Body of pancreas (tissue), 4 donors: ENCODE measurements around the gene NPAT. TPM values are rescaled to one million over a fixed set of nuclear protein-coding genes. Genes with fewer than 3 reads are reported as not detected.

Experiments
- ATAC-seq: fragments of 150-250 bp; one replicate; pipeline ENCODE4 v1.9.1; 2016
- DNase-seq, 4 donors: peaks; one replicate each; pipeline ENCODE4 v3.0.0-alpha.2; 2019
- H3K27ac ChIP-seq, 4 donors: fragments of 200-600 bp; sonication (generic); 1 replicate in 3 of 4; 2 replicates in 1 of 4; pipeline versions ENCODE4 v1.5.1 to v1.6.1; 2016 to 2019; ENCODE audit warnings: mild to moderate bottlenecking in 1 of 4, mixed read lengths in 1 of 4, moderate library complexity in 1 of 4
- H3K27me3 ChIP-seq, 2 donors: fragments of 200-600 bp; sonication (generic); one replicate each; pipeline ENCODE4 v1.6.0; 2016; ENCODE audit warnings: mild to moderate bottlenecking in 1 of 2
- H3K36me3 ChIP-seq, 2 donors: fragments of 200-600 bp; sonication (generic); replicated peaks in 1 of 2; 2 replicates each; pipeline ENCODE4 v1.5.1; 2016; ENCODE audit warnings: low read depth in 2 of 2; ENCODE audit not compliant: insufficient read depth in 1 of 2
- H3K4me1 ChIP-seq: fragments of 200-600 bp; sonication (generic); one replicate; pipeline ENCODE4 v1.6.0; 2016
- H3K4me3 ChIP-seq, 2 donors: fragments of 200-600 bp; sonication (generic); 1 replicate in 1 of 2; 2 replicates in 1 of 2; pipeline ENCODE4 v1.5.1; 2016 to 2019
- H3K9me3 ChIP-seq, 3 donors: fragments of 200-600 bp; sonication (generic); 1 replicate in 2 of 3; 2 replicates in 1 of 3; pipeline ENCODE4 v1.5.1; 2016
- POLR2A ChIP-seq, 3 donors: fragments of 450-650 bp; IDR thresholded peaks; one replicate each; pipeline ENCODE4 v1.6.1; 2016; ENCODE audit warnings: antibody characterized with exemption in 3 of 3, mild to moderate bottlenecking in 2 of 3
- WGBS, 2 donors: methylation state at CpG; one replicate each; pipeline ENCODE4 v1.1.5; 2017; 5-methylcytosine and 5-hydroxymethylcytosine counted together
- intact Hi-C: fragments of 100-400 bp; cut with DNase I; formaldehyde crosslinking; loops from one replicate; pipeline ENCODE4 v1.15.1; 2023
- total RNA-seq, 2 donors: library from RNA; depleted of rRNA; stranded (reverse); fragments of >200 nt; gene quantifications; one replicate each; pipeline ENCODE4 v1.1.0, GENCODE V29; 2016
- TF ChIP-seq, protein P1 (sequence below), 7 experiments: fragments of 450-650 bp in 4 of 7; fragments of 200-600 bp in 3 of 7; sonication (generic) in 3 of 7; IDR thresholded peaks; one replicate each; pipeline ENCODE4 v1.5.1; 2016 to 2019; ENCODE audit warnings: antibody characterized with exemption in 7 of 7

The NPAT gene
- total RNA-seq = 10 to 100 TPM in 1 of 2 donors, 1 to 10 TPM in 1; 8.6 to 12.2 TPM

DNA sequence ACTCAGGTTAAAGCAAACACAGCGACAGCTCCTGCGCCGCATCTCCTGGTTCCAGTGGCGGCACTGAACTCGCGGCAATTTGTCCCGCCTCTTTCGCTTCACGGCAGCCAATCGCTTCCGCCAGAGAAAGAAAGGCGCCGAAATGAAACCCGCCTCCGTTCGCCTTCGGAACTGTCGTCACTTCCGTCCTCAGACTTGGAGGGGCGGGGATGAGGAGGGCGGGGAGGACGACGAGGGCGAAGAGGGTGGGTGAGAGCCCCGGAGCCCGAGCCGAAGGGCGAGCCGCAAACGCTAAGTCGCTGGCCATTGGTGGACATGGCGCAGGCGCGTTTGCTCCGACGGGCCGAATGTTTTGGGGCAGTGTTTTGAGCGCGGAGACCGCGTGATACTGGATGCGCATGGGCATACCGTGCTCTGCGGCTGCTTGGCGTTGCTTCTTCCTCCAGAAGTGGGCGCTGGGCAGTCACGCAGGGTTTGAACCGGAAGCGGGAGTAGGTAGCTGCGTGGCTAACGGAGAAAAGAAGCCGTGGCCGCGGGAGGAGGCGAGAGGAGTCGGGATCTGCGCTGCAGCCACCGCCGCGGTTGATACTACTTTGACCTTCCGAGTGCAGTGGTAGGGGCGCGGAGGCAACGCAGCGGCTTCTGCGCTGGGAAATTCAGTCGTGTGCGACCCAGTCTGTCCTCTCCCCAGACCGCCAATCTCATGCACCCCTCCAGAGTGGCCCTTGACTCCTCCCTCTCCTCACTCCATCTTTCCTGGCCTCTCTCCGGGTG, at the start of gene NPAT, which contains the start of gene ATM:
Gene NPAT (minus strand): TSS at position 65 of the 774 bp plus-strand sequence. CDS start 102 bp downstream, outside the sequence.
Gene ATM (plus strand): TSS at position 494 of the 774 bp plus-strand sequence. CDS start 4,558 bp downstream, outside the sequence.
- ATAC-seq = peak; percentile 96
- 0 to 1% methylated on average over 53 to 70 of the region's 70 CpGs for WGBS, 2 donors
- Histone ChIP-seq H3K4me1 (peaks cover 45% of the 10 kb centered on the region), H3K9me3 (no peaks in the 10 kb centered on the region), H3K36me3 (no peaks in the 10 kb centered on the region), H3K27me3 (no peaks in the 10 kb centered on the region), H3K27ac (peak within 1 kb of the TSS; percentile 87 to 96 (median 90)), H3K4me3 (peak within 1 kb of the TSS; percentile 75 to 87)
- intact Hi-C loops = no loop called here
- DNase-seq = peak; percentile 99
- peak; percentile 45 to 97 (median 93) for TF ChIP-seq POLR2A (IDR thresholded peaks at IDR 0.05)
- TF ChIP-seq, protein P1, sequence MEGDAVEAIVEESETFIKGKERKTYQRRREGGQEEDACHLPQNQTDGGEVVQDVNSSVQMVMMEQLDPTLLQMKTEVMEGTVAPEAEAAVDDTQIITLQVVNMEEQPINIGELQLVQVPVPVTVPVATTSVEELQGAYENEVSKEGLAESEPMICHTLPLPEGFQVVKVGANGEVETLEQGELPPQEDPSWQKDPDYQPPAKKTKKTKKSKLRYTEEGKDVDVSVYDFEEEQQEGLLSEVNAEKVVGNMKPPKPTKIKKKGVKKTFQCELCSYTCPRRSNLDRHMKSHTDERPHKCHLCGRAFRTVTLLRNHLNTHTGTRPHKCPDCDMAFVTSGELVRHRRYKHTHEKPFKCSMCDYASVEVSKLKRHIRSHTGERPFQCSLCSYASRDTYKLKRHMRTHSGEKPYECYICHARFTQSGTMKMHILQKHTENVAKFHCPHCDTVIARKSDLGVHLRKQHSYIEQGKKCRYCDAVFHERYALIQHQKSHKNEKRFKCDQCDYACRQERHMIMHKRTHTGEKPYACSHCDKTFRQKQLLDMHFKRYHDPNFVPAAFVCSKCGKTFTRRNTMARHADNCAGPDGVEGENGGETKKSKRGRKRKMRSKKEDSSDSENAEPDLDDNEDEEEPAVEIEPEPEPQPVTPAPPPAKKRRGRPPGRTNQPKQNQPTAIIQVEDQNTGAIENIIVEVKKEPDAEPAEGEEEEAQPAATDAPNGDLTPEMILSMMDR (IDR thresholded peaks at IDR 0.05) = peak; percentile 47 to 92 (median 84)

DNA sequence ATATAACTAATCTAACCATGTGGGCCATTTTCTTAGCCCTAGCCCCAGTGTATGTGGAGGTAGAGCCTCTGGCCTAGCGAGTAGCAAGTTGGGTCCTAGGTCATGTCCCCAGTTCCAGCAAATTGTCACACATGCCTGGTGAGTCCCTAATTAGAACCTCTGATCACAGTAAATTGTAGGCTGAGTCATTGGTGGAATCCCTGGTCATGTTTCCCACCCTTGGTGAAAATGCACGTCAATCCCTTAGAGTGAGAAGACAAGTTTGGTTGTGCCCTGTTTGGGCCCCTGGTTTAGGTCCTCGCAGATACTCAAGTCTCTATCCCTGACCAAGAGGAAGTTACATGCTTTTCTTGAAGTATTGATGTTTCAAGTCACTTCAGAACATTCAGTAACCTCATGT, 47.1 kb upstream of the NPAT start:
- DNase-seq = no peak
- H3K4me1 ChIP-seq = no peaks in the 10 kb centered on the region
- no peaks in the 10 kb centered on the region for H3K9me3 ChIP-seq
- TF ChIP-seq POLR2A (IDR thresholded peaks at IDR 0.05) = no peak
- TF ChIP-seq, protein P1 (IDR thresholded peaks at IDR 0.05) = no peak
- no peaks in the 10 kb centered on the region for H3K27me3 ChIP-seq
- no peak for ATAC-seq
- no peak overlapping the region for H3K27ac ChIP-seq
- peaks cover 0 to 14% of the 10 kb centered on the region in 2 donors for H3K36me3 ChIP-seq
- H3K4me3 ChIP-seq = no peak overlapping the region
- 90 to 93% methylated on average over 3 of the region's 3 CpGs for WGBS, 2 donors
- intact Hi-C loops = no loop called here

DNA sequence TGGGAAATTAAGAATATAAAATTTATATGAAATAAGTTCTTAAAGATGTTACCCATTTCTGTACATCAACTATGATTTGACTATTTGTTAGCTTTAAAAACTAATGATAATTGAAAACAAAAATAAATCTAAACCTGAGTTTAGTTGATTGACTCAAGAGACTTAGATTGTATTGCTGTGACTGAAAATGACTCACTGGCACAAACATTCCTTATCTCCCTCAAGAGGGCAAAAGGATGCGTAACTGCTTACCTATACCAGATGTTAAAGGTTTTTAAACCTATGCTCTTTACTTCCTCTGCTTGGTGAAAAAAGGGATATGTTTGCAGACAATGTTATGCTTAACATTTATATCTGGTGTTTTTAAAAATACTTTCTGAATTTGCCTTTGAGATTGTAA, 30.7 kb upstream of the NPAT start:
- ATAC-seq = no peak
- 85 to 92% methylated on average over 1 of the region's 1 CpG for WGBS, 2 donors
- H3K9me3 ChIP-seq = no peaks in the 10 kb centered on the region
- no peak for TF ChIP-seq POLR2A (IDR thresholded peaks at IDR 0.05)
- TF ChIP-seq, protein P1 (IDR thresholded peaks at IDR 0.05) = no peak
- no peak overlapping the region for H3K27ac ChIP-seq
- no peaks in the 10 kb centered on the region for H3K27me3 ChIP-seq
- H3K4me1 ChIP-seq = no peaks in the 10 kb centered on the region
- peaks cover 4 to 36% of the 10 kb centered on the region in 2 donors for H3K36me3 ChIP-seq
- intact Hi-C loops = loop anchor here (10.0 kb wide), 1 partner anchor 62 kb away; no protein-coding TSS in a partner anchor
- H3K4me3 ChIP-seq = no peak overlapping the region
- no peak for DNase-seq

DNA sequence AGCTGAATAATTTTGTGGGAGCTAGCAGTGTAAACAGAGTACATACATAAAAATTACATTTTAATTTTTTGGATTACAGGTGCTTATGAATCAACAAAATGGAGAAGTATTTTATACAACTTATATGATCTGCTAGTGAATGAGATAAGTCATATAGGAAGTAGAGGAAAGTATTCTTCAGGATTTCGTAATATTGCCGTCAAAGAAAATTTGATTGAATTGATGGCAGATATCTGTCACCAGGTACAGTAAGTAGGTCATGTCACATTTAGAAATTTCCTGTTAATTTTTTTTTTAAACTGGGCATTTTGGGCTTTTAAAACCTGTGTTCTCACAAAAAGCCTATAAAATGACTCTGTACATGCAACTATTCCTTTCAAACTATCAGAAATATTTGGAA, 24.4 kb upstream of the NPAT start:
- Histone ChIP-seq H3K9me3 (no peaks in the 10 kb centered on the region), H3K4me3 (no peak overlapping the region), H3K27me3 (no peaks in the 10 kb centered on the region), H3K27ac (no peak overlapping the region), H3K4me1 (no peaks in the 10 kb centered on the region), H3K36me3 (peaks cover 0 to 18% of the 10 kb centered on the region in 2 donors)
- intact Hi-C loops = no loop called here
- no peak for TF ChIP-seq POLR2A (IDR thresholded peaks at IDR 0.05)
- TF ChIP-seq, protein P1 (IDR thresholded peaks at IDR 0.05) = no peak
- no peak for DNase-seq
- 71 to 83% methylated on average over 2 of the region's 2 CpGs for WGBS, 2 donors
- ATAC-seq = no peak
